Erythroblast (primary cell): ENCODE data around the gene MAJIN.

Source experiments
- GATA1 ChIP-seq: IDR thresholded peaks from 2 replicates; pipeline ENCODE4 v1.6.1; 2011; ENCODE audit warnings: low read depth, mild to moderate bottlenecking, control low read depth, low read length, moderate library complexity
- POLR2A ChIP-seq: IDR thresholded peaks from 2 replicates; pipeline ENCODE4 v1.6.1; 2011; ENCODE audit warnings: mild to moderate bottlenecking, low read length

DNA sequence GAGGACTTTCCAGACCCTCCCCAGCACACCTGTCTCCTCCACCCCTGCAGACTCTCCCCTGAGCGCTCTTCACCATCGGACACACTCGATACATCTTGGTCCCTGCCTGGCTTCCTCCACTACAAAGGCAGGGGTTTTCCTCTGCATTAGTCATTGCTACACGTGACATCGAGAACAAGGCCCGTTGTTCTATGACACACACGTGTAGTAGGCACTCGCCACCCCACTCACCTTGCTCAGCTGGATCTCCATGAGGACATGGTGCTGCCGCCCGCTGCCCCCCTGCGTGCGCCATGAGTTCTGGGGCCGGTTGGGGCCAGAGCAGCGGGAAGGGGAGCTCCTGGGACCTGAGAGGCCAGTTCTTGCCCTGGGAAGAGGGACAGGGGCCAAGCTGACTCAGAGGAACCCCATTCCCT, 71.6 kb downstream of the MAJIN start:
- TF ChIP-seq POLR2A (no peak), GATA1 (no peak)
